Measurements from ENCODE around the gene ASAP2. TPM values are rescaled to one million over a fixed set of nuclear protein-coding genes. Genes with fewer than 3 reads are reported as not detected.

ASAP2 gene
- total and polyA plus RNA-seq, 9 of the 15 experiments (the other 6 are each of a cell fraction or from before 2014, with no cell fraction given), result 0.06 to 4.3 (median 3.1) TPM

GRCh38 chr2:9336576-9337314 lies 130.1 kb downstream of the ASAP2 start (continued):
- TF ChIP-seq, protein P1, sequence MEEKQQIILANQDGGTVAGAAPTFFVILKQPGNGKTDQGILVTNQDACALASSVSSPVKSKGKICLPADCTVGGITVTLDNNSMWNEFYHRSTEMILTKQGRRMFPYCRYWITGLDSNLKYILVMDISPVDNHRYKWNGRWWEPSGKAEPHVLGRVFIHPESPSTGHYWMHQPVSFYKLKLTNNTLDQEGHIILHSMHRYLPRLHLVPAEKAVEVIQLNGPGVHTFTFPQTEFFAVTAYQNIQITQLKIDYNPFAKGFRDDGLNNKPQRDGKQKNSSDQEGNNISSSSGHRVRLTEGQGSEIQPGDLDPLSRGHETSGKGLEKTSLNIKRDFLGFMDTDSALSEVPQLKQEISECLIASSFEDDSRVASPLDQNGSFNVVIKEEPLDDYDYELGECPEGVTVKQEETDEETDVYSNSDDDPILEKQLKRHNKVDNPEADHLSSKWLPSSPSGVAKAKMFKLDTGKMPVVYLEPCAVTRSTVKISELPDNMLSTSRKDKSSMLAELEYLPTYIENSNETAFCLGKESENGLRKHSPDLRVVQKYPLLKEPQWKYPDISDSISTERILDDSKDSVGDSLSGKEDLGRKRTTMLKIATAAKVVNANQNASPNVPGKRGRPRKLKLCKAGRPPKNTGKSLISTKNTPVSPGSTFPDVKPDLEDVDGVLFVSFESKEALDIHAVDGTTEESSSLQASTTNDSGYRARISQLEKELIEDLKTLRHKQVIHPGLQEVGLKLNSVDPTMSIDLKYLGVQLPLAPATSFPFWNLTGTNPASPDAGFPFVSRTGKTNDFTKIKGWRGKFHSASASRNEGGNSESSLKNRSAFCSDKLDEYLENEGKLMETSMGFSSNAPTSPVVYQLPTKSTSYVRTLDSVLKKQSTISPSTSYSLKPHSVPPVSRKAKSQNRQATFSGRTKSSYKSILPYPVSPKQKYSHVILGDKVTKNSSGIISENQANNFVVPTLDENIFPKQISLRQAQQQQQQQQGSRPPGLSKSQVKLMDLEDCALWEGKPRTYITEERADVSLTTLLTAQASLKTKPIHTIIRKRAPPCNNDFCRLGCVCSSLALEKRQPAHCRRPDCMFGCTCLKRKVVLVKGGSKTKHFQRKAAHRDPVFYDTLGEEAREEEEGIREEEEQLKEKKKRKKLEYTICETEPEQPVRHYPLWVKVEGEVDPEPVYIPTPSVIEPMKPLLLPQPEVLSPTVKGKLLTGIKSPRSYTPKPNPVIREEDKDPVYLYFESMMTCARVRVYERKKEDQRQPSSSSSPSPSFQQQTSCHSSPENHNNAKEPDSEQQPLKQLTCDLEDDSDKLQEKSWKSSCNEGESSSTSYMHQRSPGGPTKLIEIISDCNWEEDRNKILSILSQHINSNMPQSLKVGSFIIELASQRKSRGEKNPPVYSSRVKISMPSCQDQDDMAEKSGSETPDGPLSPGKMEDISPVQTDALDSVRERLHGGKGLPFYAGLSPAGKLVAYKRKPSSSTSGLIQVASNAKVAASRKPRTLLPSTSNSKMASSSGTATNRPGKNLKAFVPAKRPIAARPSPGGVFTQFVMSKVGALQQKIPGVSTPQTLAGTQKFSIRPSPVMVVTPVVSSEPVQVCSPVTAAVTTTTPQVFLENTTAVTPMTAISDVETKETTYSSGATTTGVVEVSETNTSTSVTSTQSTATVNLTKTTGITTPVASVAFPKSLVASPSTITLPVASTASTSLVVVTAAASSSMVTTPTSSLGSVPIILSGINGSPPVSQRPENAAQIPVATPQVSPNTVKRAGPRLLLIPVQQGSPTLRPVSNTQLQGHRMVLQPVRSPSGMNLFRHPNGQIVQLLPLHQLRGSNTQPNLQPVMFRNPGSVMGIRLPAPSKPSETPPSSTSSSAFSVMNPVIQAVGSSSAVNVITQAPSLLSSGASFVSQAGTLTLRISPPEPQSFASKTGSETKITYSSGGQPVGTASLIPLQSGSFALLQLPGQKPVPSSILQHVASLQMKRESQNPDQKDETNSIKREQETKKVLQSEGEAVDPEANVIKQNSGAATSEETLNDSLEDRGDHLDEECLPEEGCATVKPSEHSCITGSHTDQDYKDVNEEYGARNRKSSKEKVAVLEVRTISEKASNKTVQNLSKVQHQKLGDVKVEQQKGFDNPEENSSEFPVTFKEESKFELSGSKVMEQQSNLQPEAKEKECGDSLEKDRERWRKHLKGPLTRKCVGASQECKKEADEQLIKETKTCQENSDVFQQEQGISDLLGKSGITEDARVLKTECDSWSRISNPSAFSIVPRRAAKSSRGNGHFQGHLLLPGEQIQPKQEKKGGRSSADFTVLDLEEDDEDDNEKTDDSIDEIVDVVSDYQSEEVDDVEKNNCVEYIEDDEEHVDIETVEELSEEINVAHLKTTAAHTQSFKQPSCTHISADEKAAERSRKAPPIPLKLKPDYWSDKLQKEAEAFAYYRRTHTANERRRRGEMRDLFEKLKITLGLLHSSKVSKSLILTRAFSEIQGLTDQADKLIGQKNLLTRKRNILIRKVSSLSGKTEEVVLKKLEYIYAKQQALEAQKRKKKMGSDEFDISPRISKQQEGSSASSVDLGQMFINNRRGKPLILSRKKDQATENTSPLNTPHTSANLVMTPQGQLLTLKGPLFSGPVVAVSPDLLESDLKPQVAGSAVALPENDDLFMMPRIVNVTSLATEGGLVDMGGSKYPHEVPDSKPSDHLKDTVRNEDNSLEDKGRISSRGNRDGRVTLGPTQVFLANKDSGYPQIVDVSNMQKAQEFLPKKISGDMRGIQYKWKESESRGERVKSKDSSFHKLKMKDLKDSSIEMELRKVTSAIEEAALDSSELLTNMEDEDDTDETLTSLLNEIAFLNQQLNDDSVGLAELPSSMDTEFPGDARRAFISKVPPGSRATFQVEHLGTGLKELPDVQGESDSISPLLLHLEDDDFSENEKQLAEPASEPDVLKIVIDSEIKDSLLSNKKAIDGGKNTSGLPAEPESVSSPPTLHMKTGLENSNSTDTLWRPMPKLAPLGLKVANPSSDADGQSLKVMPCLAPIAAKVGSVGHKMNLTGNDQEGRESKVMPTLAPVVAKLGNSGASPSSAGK (IDR thresholded peaks at IDR 0.05), result no peak
- TF ChIP-seq, protein P2, sequence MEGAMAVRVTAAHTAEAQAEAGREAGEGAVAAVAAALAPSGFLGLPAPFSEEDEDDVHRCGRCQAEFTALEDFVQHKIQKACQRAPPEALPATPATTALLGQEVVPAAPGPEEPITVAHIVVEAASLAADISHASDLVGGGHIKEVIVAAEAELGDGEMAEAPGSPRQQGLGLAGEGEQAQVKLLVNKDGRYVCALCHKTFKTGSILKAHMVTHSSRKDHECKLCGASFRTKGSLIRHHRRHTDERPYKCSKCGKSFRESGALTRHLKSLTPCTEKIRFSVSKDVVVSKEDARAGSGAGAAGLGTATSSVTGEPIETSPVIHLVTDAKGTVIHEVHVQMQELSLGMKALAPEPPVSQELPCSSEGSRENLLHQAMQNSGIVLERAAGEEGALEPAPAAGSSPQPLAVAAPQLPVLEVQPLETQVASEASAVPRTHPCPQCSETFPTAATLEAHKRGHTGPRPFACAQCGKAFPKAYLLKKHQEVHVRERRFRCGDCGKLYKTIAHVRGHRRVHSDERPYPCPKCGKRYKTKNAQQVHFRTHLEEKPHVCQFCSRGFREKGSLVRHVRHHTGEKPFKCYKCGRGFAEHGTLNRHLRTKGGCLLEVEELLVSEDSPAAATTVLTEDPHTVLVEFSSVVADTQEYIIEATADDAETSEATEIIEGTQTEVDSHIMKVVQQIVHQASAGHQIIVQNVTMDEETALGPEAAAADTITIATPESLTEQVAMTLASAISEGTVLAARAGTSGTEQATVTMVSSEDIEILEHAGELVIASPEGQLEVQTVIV (CRISPR knock-in tag; IDR thresholded peaks at IDR 0.05; ENCODE audit: borderline replicate concordance), result no peak
- TF ChIP-seq HMBOX1 (IDR thresholded peaks at IDR 0.05) (peak; percentile 93), ZNF41 (CRISPR knock-in tag; conservative IDR thresholded peaks at IDR 0.05) (no peak), ZNF311 (CRISPR knock-in tag; IDR thresholded peaks at IDR 0.05) (no peak), ATF7 (IDR thresholded peaks at IDR 0.05) (0 out of 2 replicates have a peak, but pooled peaks have one; percentile 33), FOXK2 (conservative IDR thresholded peaks at IDR 0.05 in 1 of 2, IDR thresholded peaks at IDR 0.05 in 1 of 2; ENCODE audit: low read depth in 2 of 2) (peak; percentile 68 to 70), ZBTB5 (IDR thresholded peaks at IDR 0.05) (no peak), PCBP2 (IDR thresholded peaks at IDR 0.05; ENCODE audit: low read depth, low read length, poor library complexity, severe bottlenecking) (no peak)
